Neutrophil (primary cell): ENCODE data around the gene GABBR2.
"Not testable (repeated sequence)": the region's sequence is repeated elsewhere in the genome, so short reads cannot be mapped to it uniquely, and the experiment has no call there.

Source experiments
- H3K27ac ChIP-seq: fragments of 200-600 bp; sonication (generic); 2 replicates; pipeline ENCODE4 v1.5.1; 2016; ENCODE audit warnings: mild to moderate bottlenecking, moderate library complexity
- H3K27me3 ChIP-seq: fragments of 200-600 bp; sonication (generic); 2 replicates; pipeline ENCODE4 v1.6.0; 2016; ENCODE audit warnings: mild to moderate bottlenecking
- H3K36me3 ChIP-seq: fragments of 200-600 bp; sonication (generic); 2 replicates; pipeline ENCODE4 v1.5.1; 2017
- H3K4me1 ChIP-seq, 2 experiments: fragments of 200-600 bp in 1 of 2; sonication (generic) in 1 of 2; 1 replicate in 1 of 2; 2 replicates in 1 of 2; pipeline versions ENCODE4 v1.5.1 to v1.6.1; 2013 to 2016; ENCODE audit warnings: low read depth in 1 of 2, low read length in 1 of 2, mild to moderate bottlenecking in 1 of 2, moderate library complexity in 1 of 2; ENCODE audit not compliant: control insufficient read depth in 1 of 2, insufficient read depth in 1 of 2
- H3K4me3 ChIP-seq, 2 experiments: fragments of 200-600 bp in 1 of 2; sonication (generic) in 1 of 2; 1 replicate in 1 of 2; 2 replicates in 1 of 2; pipeline ENCODE4 v1.5.1; 2013 to 2016; ENCODE audit warnings: low read depth in 1 of 2, low read length in 1 of 2, mild to moderate bottlenecking in 1 of 2, moderate library complexity in 1 of 2
- H3K9me3 ChIP-seq: fragments of 200-600 bp; sonication (generic); 2 replicates; pipeline ENCODE4 v1.5.1; 2016
- TF ChIP-seq, protein P1 (sequence below): fragments of 200-600 bp; sonication (generic); IDR thresholded peaks from 2 replicates; pipeline ENCODE4 v1.5.1; 2016; ENCODE audit warnings: antibody characterized with exemption

The GABBR2 gene

GRCh38 chr9:98280574-98280973 lies 428.2 kb downstream of the GABBR2 start:
- H3K4me1 ChIP-seq, result no peaks in the 10 kb centered on the region
- no peak overlapping the region for H3K4me3 ChIP-seq
- no peak overlapping the region for H3K27ac ChIP-seq
- TF ChIP-seq, protein P1, sequence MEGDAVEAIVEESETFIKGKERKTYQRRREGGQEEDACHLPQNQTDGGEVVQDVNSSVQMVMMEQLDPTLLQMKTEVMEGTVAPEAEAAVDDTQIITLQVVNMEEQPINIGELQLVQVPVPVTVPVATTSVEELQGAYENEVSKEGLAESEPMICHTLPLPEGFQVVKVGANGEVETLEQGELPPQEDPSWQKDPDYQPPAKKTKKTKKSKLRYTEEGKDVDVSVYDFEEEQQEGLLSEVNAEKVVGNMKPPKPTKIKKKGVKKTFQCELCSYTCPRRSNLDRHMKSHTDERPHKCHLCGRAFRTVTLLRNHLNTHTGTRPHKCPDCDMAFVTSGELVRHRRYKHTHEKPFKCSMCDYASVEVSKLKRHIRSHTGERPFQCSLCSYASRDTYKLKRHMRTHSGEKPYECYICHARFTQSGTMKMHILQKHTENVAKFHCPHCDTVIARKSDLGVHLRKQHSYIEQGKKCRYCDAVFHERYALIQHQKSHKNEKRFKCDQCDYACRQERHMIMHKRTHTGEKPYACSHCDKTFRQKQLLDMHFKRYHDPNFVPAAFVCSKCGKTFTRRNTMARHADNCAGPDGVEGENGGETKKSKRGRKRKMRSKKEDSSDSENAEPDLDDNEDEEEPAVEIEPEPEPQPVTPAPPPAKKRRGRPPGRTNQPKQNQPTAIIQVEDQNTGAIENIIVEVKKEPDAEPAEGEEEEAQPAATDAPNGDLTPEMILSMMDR, result no peak
- H3K27me3 ChIP-seq, result peaks cover 62% of the 10 kb centered on the region
- H3K36me3 ChIP-seq, result no peaks in the 10 kb centered on the region
- no peaks in the 10 kb centered on the region for H3K9me3 ChIP-seq

DNA sequence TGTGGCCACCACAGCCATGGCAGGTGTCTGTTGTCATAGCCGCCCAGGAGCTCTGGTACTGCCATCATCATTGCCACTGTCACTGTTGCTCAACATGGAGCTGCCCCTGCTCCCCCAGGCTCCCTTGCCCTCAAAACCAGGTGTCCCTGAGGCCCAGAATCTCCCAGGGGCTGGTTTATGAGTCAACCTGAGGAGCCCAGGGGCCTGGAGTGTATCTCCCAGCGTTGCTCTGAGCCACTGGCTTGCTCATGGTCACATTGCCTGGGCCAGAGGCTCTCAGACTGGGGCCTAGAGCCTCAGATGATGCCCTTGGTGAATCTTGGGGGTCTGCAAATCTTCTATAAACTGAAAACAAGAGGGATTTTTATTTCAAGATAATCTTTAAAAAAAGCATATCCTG lies 428.6 kb downstream of the GABBR2 start:
- H3K36me3 ChIP-seq, result no peaks in the 10 kb centered on the region
- H3K27me3 ChIP-seq, result peaks cover 62% of the 10 kb centered on the region
- H3K27ac ChIP-seq, result no peak overlapping the region
- no peaks in the 10 kb centered on the region for H3K4me1 ChIP-seq
- no peak overlapping the region for H3K4me3 ChIP-seq
- TF ChIP-seq, protein P1, result no peak
- no peaks in the 10 kb centered on the region for H3K9me3 ChIP-seq

DNA sequence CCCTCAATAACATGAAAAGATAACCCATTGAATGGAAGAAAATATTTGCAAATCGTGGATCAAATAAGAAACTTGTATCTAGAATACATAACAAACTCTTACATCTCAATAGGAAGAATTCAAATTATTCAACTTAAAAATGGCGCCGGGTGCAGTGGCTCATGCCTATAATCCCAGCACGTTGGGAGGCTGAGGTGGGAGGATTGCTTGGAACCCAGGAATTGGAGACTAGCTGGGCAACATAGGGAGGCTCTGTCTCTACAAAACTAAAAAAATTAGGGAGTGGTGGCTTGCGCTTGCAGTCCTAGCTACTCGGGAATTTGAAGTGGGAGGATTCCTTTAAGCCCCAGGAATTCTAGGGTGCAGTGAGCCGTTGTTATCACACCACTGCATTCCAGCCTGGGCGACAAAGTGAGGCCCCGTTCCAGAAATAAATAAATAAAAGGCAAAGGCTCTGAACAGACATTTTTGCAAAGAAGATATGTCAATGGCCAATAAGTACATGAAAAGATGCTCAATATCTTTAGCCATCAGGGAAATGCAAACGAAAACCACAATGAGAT lies 431.7 kb downstream of the GABBR2 start:
- H3K36me3 ChIP-seq, result no peaks in the 10 kb centered on the region
- H3K4me3 ChIP-seq, result no peak overlapping the region
- H3K27ac ChIP-seq, result no peak overlapping the region
- no peaks in the 10 kb centered on the region for H3K4me1 ChIP-seq
- TF ChIP-seq, protein P1, result no peak
- H3K9me3 ChIP-seq, result no peaks in the 10 kb centered on the region
- H3K27me3 ChIP-seq, result peaks cover 47% of the 10 kb centered on the region

GRCh38 chr9:98275159-98275558 lies 433.6 kb downstream of the GABBR2 start:
- H3K36me3 ChIP-seq, result no peaks in the 10 kb centered on the region
- TF ChIP-seq, protein P1, result no peak
- no peaks in the 10 kb centered on the region for H3K4me1 ChIP-seq
- H3K9me3 ChIP-seq, result no peaks in the 10 kb centered on the region
- H3K4me3 ChIP-seq, result no peak overlapping the region
- H3K27ac ChIP-seq, result no peak overlapping the region
- peaks cover 45% of the 10 kb centered on the region for H3K27me3 ChIP-seq

GRCh38 chr9:98272083-98272482 lies 436.7 kb downstream of the GABBR2 start:
- no peak overlapping the region for H3K4me3 ChIP-seq
- no peak overlapping the region for H3K27ac ChIP-seq
- H3K36me3 ChIP-seq, result no peaks in the 10 kb centered on the region
- TF ChIP-seq, protein P1, result no peak
- H3K9me3 ChIP-seq, result no peaks in the 10 kb centered on the region
- peaks cover 22% of the 10 kb centered on the region for H3K27me3 ChIP-seq
- H3K4me1 ChIP-seq, result no peaks in the 10 kb centered on the region

DNA sequence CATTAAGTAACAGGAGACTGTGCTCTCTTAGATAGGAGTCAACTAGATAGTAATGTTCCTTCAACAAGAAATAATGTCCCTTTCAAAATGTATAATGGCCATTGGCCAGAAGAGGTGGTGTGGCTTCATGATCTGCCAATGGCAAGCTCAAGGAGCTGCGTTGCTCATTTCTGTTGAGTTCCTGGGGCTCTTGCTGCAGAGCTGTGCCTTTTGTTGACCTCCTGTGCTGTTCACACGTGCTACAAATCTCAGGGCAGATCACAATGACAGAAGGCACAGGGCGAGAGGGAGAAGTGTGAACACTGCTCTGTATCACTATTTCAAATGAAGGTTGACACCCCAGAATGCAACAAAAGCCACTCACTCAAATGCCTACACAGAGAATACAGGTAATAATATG lies 437.3 kb downstream of the GABBR2 start:
- H3K27ac ChIP-seq, result no peak overlapping the region
- H3K4me3 ChIP-seq, result no peak overlapping the region
- H3K9me3 ChIP-seq, result no peaks in the 10 kb centered on the region
- TF ChIP-seq, protein P1, result no peak
- no peaks in the 10 kb centered on the region for H3K4me1 ChIP-seq
- H3K36me3 ChIP-seq, result no peaks in the 10 kb centered on the region
- H3K27me3 ChIP-seq, result peaks cover 16% of the 10 kb centered on the region

DNA sequence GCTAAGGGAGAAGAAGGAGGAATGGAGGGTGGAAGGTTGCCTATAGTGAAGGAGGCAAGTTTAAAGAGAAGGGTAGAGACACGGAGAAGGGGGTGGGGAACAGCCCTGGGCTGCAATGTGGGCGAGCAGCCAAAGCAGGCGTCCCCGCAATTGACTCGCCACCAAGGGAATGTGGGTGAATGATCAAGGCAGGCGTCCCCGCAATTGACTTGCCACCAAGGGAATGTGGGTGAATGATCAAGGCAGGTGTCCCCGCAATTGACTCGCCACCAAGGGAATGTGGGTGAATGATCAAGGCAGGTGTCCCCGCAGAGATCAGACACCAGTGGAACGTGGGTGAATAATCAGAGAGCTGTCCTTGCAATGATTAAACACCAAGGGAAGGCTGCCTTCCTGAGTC lies 438.5 kb downstream of the GABBR2 start:
- not testable (repeated sequence) for H3K27ac ChIP-seq, H3K4me1 ChIP-seq, H3K9me3 ChIP-seq, H3K4me3 ChIP-seq, H3K36me3 ChIP-seq, H3K27me3 ChIP-seq

GRCh38 chr9:98269652-98270051 lies 439.1 kb downstream of the GABBR2 start:
- H3K27me3 ChIP-seq, H3K4me3 ChIP-seq, H3K36me3 ChIP-seq, H3K4me1 ChIP-seq, H3K9me3 ChIP-seq, H3K27ac ChIP-seq: not testable (repeated sequence)
